ENCODE results near the gene CCR1. TPM values are rescaled to one million over a fixed set of nuclear protein-coding genes. Genes with fewer than 3 reads are reported as not detected.

Gene CCR1
- total RNA-seq = not detected in 2 replicates

GRCh38 chr3:46208167-46208704 is at the start of gene CCR1:
Gene CCR1, minus strand, starts transcription at chr3:46208313. Its CDS starts 4,000 bp downstream, at chr3:46204313.

DNA sequence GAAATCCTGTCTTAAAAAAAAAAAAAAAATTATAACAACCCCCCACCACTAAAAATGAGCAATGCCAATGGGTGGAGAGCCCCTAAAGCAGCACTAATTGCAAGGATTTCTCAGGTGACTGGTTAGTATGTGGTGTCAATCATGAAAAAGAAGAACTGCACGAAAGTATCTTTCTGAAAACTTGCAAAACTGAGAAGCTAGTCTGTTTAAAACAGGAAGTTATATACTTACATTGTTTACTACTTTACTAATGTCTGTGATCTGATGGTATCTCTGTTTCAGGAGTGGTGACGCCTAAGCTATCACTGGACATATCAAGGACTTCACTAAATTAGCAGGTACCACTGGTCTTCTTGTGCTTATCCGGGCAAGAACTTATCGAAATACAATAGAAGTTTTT is 34.0 kb upstream of the CCR1 start, which contains the start of gene CCR3:
Gene CCR3 (plus strand): TSS at position 341 of the 400 bp plus-strand sequence. CDS start 22,699 bp downstream, outside the sequence.

Other genes starting within 250 kb of the CCR1 start
- gene FYCO1, start 212.5 kb downstream of the CCR1 start, total RNA-seq = 11.7 and 23.7 TPM in 2 replicates
- not detected in 2 replicates for gene XCR1, start 180.8 kb downstream of the CCR1 start, total RNA-seq
- not detected in 2 replicates for gene CCR3, start 34.1 kb upstream of the CCR1 start, total RNA-seq
- not detected in 2 replicates for gene CCR2, start 145.8 kb upstream of the CCR1 start, total RNA-seq
- not detected in 2 replicates for gene CCR5, start 162.6 kb upstream of the CCR1 start, total RNA-seq
- gene CCRL2, start 198.9 kb upstream of the CCR1 start, total RNA-seq = 2.5 and 6.3 TPM in 2 replicates

All from bladder microvascular endothelial cell (primary cell).